Mucosa of stomach (tissue), 1 donor: Measurements from ENCODE around the gene L3MBTL1.

Experiments used
- H3K27me3 ChIP-seq: one replicate; pipeline ENCODE4 v1.7.0; 2013; ENCODE audit warnings: mild to moderate bottlenecking, low read length; ENCODE audit not compliant: control insufficient read depth, insufficient read depth
- H3K36me3 ChIP-seq: one replicate; pipeline ENCODE4 v1.7.0; 2013; ENCODE audit warnings: low read length; ENCODE audit not compliant: control insufficient read depth, insufficient read depth
- H3K4me1 ChIP-seq: one replicate; pipeline ENCODE4 v1.7.0; 2013; ENCODE audit warnings: mild to moderate bottlenecking, low read length; ENCODE audit not compliant: control insufficient read depth, insufficient read depth
- H3K4me3 ChIP-seq: one replicate; pipeline ENCODE4 v1.7.0; 2013; ENCODE audit warnings: low read length
- H3K9ac ChIP-seq: one replicate; pipeline ENCODE4 v1.7.0; 2013; ENCODE audit warnings: mild to moderate bottlenecking, low read length, moderate library complexity
- H3K9me3 ChIP-seq: one replicate; pipeline ENCODE4 v1.7.0; 2013; ENCODE audit warnings: mild to moderate bottlenecking, low read length, moderate library complexity; ENCODE audit not compliant: control insufficient read depth
- donor health status: Pancreatic carcinoma.

Gene L3MBTL1

DNA sequence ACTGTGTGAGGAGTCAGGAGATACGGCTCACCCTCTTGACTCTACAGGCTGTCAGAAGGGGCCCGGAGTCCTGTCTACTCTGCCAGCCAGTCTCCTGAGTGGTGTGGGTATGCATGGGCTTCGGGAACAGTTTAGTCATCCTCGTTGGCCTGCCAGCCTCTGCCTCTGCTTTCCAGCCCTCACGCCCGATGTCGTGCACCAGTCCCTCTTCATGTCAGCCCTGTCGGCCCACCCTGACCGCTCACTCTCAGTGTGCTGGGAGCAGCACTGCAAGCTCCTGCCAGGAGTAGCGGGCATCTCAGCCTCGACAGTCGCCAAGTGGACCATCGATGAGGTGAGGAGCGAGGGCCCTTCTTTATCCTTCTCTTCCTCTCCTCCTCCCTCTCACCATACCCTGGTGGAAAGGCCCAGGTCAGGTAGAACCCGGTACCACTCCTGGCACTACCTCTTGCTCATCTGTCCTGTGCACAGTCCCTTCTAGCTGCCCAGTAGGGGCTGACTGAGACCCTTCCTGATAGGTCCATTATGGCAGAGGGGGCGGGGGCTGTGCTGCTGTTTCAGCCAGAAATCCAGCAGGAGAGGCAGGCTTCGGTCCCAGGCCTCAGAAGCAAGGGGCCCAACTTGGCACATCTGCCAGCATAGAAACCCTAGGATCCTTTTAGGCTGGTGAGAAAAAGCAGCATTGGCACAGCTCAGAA is 32.6 kb downstream of the L3MBTL1 start:
- Histone ChIP-seq H3K27me3 (no peaks in the 10 kb centered on the region), H3K4me3 (no peak overlapping the region), H3K4me1 (no peaks in the 10 kb centered on the region), H3K9me3 (no peaks in the 10 kb centered on the region), H3K9ac (no peak overlapping the region), H3K36me3 (no peaks in the 10 kb centered on the region)

DNA sequence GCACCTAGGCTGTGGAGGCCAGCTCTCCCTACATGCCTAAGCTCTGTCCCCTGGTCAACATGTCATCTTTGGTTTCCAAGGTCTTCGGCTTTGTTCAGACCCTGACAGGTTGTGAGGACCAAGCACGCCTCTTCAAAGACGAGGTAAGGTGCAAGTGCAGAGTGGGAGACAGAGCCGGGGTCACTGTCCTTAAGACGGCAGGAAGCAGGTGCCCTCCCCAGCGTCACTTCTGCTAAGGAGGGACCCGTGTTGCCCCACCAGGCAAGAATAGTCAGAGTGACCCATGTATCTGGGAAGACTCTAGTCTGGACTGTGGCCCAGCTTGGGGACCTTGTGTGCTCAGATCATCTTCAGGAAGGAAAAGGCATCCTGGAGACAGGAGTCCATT is 33.2 kb downstream of the L3MBTL1 start:
- Histone ChIP-seq H3K9me3 (no peaks in the 10 kb centered on the region), H3K9ac (no peak overlapping the region), H3K4me3 (no peak overlapping the region), H3K4me1 (no peaks in the 10 kb centered on the region), H3K27me3 (no peaks in the 10 kb centered on the region), H3K36me3 (no peaks in the 10 kb centered on the region)

GRCh38 chr20:43541214-43541613 is 33.7 kb downstream of the L3MBTL1 start:
- Histone ChIP-seq H3K4me3 (no peak overlapping the region), H3K27me3 (no peaks in the 10 kb centered on the region), H3K9me3 (no peaks in the 10 kb centered on the region), H3K4me1 (no peaks in the 10 kb centered on the region), H3K9ac (no peak overlapping the region), H3K36me3 (no peaks in the 10 kb centered on the region)

DNA sequence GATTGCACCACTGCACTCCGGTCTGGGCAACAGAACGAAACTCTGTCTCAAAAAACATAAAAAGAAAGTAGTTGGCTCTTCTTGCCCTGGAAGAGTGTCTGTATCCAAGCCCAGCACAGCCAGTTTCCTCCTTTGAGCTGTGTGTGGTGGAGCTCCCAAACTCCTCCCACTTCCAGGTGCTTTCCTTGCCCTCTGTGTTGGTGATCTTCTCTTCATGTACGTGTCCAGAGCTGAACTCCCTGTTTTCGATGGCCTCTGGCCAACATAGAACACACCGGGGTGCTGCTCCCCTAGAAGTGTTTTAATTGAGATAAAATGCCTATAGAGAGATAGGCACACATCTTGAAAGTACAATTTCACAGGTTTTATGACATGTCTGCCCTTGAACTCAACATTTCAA is 34.7 kb downstream of the L3MBTL1 start:
- H3K36me3 ChIP-seq: no peaks in the 10 kb centered on the region
- no peaks in the 10 kb centered on the region for H3K27me3 ChIP-seq
- H3K4me3 ChIP-seq: no peak overlapping the region
- no peak overlapping the region for H3K9ac ChIP-seq
- H3K9me3 ChIP-seq: no peaks in the 10 kb centered on the region
- H3K4me1 ChIP-seq: no peaks in the 10 kb centered on the region

DNA sequence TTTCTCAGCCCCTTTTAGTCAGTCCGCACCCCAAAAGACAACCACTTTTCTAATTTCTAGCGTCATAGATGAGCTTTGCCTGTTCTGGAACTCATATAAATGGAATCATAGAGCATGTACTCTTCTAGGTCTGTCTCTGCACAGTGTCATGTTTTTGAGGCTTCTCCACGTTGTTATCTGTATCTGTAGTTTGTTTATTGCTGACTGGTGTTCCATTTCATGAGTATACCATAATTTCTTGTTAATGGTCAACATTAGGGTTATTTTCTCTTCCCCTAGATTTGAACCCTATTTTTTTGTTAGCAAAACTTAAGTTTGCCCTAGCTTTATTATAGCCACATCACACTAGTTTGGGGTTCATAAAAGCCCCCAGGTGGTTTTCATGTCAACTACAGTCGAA is 35.2 kb downstream of the L3MBTL1 start:
- Histone ChIP-seq H3K4me3 (no peak overlapping the region), H3K9ac (no peak overlapping the region), H3K9me3 (no peaks in the 10 kb centered on the region), H3K4me1 (no peaks in the 10 kb centered on the region), H3K27me3 (no peaks in the 10 kb centered on the region), H3K36me3 (no peaks in the 10 kb centered on the region)

GRCh38 chr20:43543138-43543537 is 35.6 kb downstream of the L3MBTL1 start:
- Histone ChIP-seq H3K27me3 (no peaks in the 10 kb centered on the region), H3K9ac (no peak overlapping the region), H3K4me1 (no peaks in the 10 kb centered on the region), H3K4me3 (no peak overlapping the region), H3K9me3 (no peaks in the 10 kb centered on the region), H3K36me3 (no peaks in the 10 kb centered on the region)

DNA sequence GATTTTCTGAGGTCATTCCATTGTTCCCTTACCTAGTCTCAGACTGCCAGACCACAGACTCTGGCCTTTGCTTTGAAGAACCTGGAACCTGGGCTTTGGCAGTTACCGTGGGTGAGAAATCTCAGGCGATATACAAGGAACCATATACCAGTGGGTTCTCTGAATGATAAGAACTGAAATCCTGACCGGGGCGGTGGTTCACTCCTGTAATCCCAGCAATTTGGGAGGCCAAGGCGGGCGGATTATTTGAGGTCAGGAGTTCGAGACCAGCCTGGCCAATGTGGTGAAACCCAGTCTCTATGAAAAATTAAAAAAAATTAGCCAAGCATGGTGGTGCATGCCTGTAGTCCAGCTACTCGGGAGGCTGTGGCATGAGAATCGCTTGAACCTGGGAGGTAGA is 37.0 kb downstream of the L3MBTL1 start:
- H3K4me1 ChIP-seq: no peaks in the 10 kb centered on the region
- H3K4me3 ChIP-seq: no peak overlapping the region
- no peaks in the 10 kb centered on the region for H3K27me3 ChIP-seq
- no peak overlapping the region for H3K9ac ChIP-seq
- H3K9me3 ChIP-seq: no peaks in the 10 kb centered on the region
- H3K36me3 ChIP-seq: no peaks in the 10 kb centered on the region

- H3K9me3 ChIP-seq: no peaks in the 10 kb centered on the region
- no peaks in the 10 kb centered on the region for H3K4me1 ChIP-seq
- H3K4me3 ChIP-seq: no peak overlapping the region
- H3K9ac ChIP-seq: no peak overlapping the region
- no peaks in the 10 kb centered on the region for H3K27me3 ChIP-seq
- H3K36me3 ChIP-seq: no peaks in the 10 kb centered on the region
Observed at GRCh38 chr20:43545837-43546578, 38.5 kb downstream of the L3MBTL1 start.

GRCh38 chr20:43548273-43548880 is 40.9 kb downstream of the L3MBTL1 start:
- H3K9ac ChIP-seq: no peak overlapping the region

GRCh38 chr20:43549416-43550065 is 42.0 kb downstream of the L3MBTL1 start:
- Histone ChIP-seq H3K9me3 (no peaks in the 10 kb centered on the region), H3K36me3 (no peaks in the 10 kb centered on the region), H3K9ac (no peak overlapping the region), H3K4me3 (no peak overlapping the region), H3K4me1 (no peaks in the 10 kb centered on the region), H3K27me3 (no peaks in the 10 kb centered on the region)

More at GRCh38 chr20:43548273-43548880, 40.9 kb downstream of the L3MBTL1 start:
- Histone ChIP-seq H3K4me3 (no peak overlapping the region), H3K9me3 (no peaks in the 10 kb centered on the region), H3K27me3 (no peaks in the 10 kb centered on the region), H3K4me1 (no peaks in the 10 kb centered on the region), H3K36me3 (no peaks in the 10 kb centered on the region)

GRCh38 chr20:43550456-43550855 is 43.0 kb downstream of the L3MBTL1 start:
- H3K9me3 ChIP-seq: no peaks in the 10 kb centered on the region
- no peak overlapping the region for H3K9ac ChIP-seq
- no peaks in the 10 kb centered on the region for H3K4me1 ChIP-seq
- no peak overlapping the region for H3K4me3 ChIP-seq
- no peaks in the 10 kb centered on the region for H3K27me3 ChIP-seq
- H3K36me3 ChIP-seq: no peaks in the 10 kb centered on the region

DNA sequence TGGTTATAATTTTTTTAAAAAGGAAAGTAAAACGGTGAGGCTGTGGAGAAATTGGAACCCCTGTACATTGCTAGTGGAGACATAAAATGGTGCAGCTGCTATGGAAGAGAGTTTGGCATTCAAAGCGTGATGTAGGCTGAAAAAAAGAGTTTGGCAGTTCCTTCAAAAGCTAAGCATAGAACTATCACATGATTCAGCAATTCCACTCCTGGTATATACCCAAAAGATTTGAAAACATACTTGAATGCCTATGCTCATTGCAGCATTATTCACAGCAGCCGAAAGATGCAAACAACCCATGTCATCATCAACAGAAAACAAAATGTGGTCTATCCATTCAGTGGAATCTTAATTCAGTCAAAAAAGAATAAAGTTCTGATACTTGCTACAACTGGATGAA is 46.9 kb downstream of the L3MBTL1 start:
- H3K4me1 ChIP-seq: peaks cover 22% of the 10 kb centered on the region

More for the DNA sequence above, 46.9 kb downstream of the L3MBTL1 start:
- Histone ChIP-seq H3K9ac (no peak overlapping the region), H3K27me3 (no peaks in the 10 kb centered on the region), H3K36me3 (no peaks in the 10 kb centered on the region), H3K4me3 (no peak overlapping the region), H3K9me3 (no peaks in the 10 kb centered on the region)
